HG02642 (cell line): ENCODE data around the gene OAS2.

Experiments used
- ATAC-seq: cut with Tn5 transposase; IDR thresholded peaks from one replicate; pipeline ENCODE4 v1.9.1; 2021; ENCODE audit warnings: mild to moderate bottlenecking; ENCODE audit not compliant: unreplicated experiment, poor library complexity

The OAS2 gene

GRCh38 chr12:112978163-112979040, at the start of gene OAS2:
Gene OAS2 (plus strand): TSS chr12:112978519. CDS start chr12:112978609, 90 bp downstream.
- ATAC-seq, result peak; percentile 91

- no peak for ATAC-seq
Observed at GRCh38 chr12:112928978-112929377, 49.3 kb upstream of the OAS2 start.

GRCh38 chr12:112929715-112930114, 48.6 kb upstream of the OAS2 start:
- no peak for ATAC-seq

GRCh38 chr12:112930350-112930749, 48.0 kb upstream of the OAS2 start:
- ATAC-seq, result no peak

- no peak for ATAC-seq
Observed at GRCh38 chr12:112932485-112933128, 45.7 kb upstream of the OAS2 start.

- ATAC-seq, result no peak
Observed at GRCh38 chr12:112933129-112933505, 45.2 kb upstream of the OAS2 start.

- ATAC-seq, result no peak
Observed at GRCh38 chr12:112936264-112936663, 42.1 kb upstream of the OAS2 start.

GRCh38 chr12:112936927-112937326, 41.4 kb upstream of the OAS2 start:
- no peak for ATAC-seq

- peak; percentile 42 for ATAC-seq
Observed at GRCh38 chr12:112937741-112938719, 40.3 kb upstream of the OAS2 start, which contains the start of gene OAS3. Gene OAS3 (plus strand): TSS chr12:112938474. CDS start chr12:112938531, 57 bp downstream.

- peak; percentile 15 for ATAC-seq
Observed at GRCh38 chr12:112938751-112939150, 39.6 kb upstream of the OAS2 start.

GRCh38 chr12:112939761-112940381, 38.4 kb upstream of the OAS2 start:
- peak; percentile 57 for ATAC-seq

GRCh38 chr12:112941528-112942335, 36.6 kb upstream of the OAS2 start:
- no peak for ATAC-seq

GRCh38 chr12:112942572-112942971, 35.7 kb upstream of the OAS2 start:
- no peak for ATAC-seq

GRCh38 chr12:112944024-112944690, 34.2 kb upstream of the OAS2 start:
- no peak for ATAC-seq

GRCh38 chr12:112945515-112945914, 32.8 kb upstream of the OAS2 start:
- no peak for ATAC-seq

GRCh38 chr12:112946236-112947000, 31.9 kb upstream of the OAS2 start:
- ATAC-seq, result no peak

GRCh38 chr12:112947314-112947713, 31.0 kb upstream of the OAS2 start:
- no peak for ATAC-seq

GRCh38 chr12:112947761-112948160, 30.6 kb upstream of the OAS2 start:
- ATAC-seq, result no peak
